HG02870 (cell line): ENCODE data around the gene HIVEP3.

Source experiments
- ATAC-seq: cut with Tn5 transposase; IDR thresholded peaks from one replicate; pipeline ENCODE4 v1.9.1; 2021; ENCODE audit warnings: mild to moderate bottlenecking, moderate library complexity; ENCODE audit not compliant: unreplicated experiment

Gene HIVEP3

GRCh38 chr1:41792485-41792770 is 126.3 kb downstream of the HIVEP3 start:
- ATAC-seq: no peak

- no peak for ATAC-seq
Measured at GRCh38 chr1:41791667-41792484, 126.8 kb downstream of the HIVEP3 start.

GRCh38 chr1:41790351-41790750 is 128.4 kb downstream of the HIVEP3 start:
- no peak for ATAC-seq

GRCh38 chr1:41789661-41790330 is 128.9 kb downstream of the HIVEP3 start:
- ATAC-seq: no peak

GRCh38 chr1:41788427-41788826 is 130.3 kb downstream of the HIVEP3 start:
- no peak for ATAC-seq

- no peak for ATAC-seq
Measured at GRCh38 chr1:41784531-41785274, 134.0 kb downstream of the HIVEP3 start.

GRCh38 chr1:41783189-41783639 is 135.5 kb downstream of the HIVEP3 start:
- ATAC-seq: no peak

- ATAC-seq: no peak
Measured at GRCh38 chr1:41780916-41781315, 137.8 kb downstream of the HIVEP3 start.

GRCh38 chr1:41780322-41780721 is 138.4 kb downstream of the HIVEP3 start:
- ATAC-seq: no peak

GRCh38 chr1:41779360-41779759 is 139.4 kb downstream of the HIVEP3 start:
- ATAC-seq: no peak

- ATAC-seq: no peak
Measured at GRCh38 chr1:41777695-41778094, 141.0 kb downstream of the HIVEP3 start.

- no peak for ATAC-seq
Measured at GRCh38 chr1:41776891-41777441, 141.8 kb downstream of the HIVEP3 start.

- no peak for ATAC-seq
Measured at GRCh38 chr1:41775956-41776585, 142.7 kb downstream of the HIVEP3 start.

- no peak for ATAC-seq
Measured at GRCh38 chr1:41774471-41774990, 144.2 kb downstream of the HIVEP3 start.

- no peak for ATAC-seq
Measured at GRCh38 chr1:41773842-41774241, 144.9 kb downstream of the HIVEP3 start.

GRCh38 chr1:41773144-41773591 is 145.6 kb downstream of the HIVEP3 start:
- no peak for ATAC-seq

GRCh38 chr1:41769068-41769467 is 149.7 kb downstream of the HIVEP3 start:
- ATAC-seq: no peak

- ATAC-seq: no peak
Measured at GRCh38 chr1:41768583-41768982, 150.1 kb downstream of the HIVEP3 start.

GRCh38 chr1:41767534-41768525 is 150.9 kb downstream of the HIVEP3 start:
- no peak for ATAC-seq
